ENCODE measurements around the gene SYT15.

SYT15 gene

DNA sequence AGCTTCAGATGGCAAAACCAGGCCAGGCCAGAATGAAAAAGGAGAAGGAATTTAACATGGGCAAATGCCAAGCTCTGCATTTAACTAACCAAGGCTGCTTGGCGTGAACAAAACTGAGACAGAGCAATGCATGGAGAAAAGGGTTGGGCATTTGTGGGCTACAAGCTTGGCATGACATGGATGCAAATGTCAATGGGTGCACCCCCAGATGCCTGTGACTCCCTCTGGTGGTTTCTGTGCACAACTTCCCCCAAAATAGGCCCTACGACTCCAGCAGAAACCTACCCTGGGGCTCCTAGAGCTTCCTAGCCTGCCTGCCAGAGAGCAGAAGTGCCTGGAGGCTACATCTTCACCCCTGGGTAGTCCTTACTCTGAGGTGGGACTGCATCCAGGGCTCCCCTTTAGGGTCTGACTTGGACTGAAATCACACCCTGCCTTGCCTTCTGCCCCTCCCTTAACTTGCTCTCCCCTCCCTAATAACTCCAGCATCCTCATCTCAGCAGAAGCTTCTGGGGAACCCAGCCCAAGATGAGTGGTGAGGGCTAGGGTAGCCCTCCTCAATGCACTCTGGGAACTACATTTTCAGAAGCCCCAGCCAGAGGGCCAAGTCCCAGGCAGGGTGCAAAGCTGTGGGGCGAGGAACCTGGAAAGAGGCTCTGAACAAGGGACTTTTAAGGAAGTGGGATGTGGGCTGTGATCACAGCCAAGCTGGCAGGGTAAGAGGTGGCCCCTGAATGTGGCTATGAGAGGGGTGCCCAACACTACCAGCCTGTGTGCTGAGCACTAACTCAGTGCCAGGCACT, 33.7 kb upstream of the SYT15 start:
- DNase-seq (ENCODE audit: low spot score): no peak

DNA sequence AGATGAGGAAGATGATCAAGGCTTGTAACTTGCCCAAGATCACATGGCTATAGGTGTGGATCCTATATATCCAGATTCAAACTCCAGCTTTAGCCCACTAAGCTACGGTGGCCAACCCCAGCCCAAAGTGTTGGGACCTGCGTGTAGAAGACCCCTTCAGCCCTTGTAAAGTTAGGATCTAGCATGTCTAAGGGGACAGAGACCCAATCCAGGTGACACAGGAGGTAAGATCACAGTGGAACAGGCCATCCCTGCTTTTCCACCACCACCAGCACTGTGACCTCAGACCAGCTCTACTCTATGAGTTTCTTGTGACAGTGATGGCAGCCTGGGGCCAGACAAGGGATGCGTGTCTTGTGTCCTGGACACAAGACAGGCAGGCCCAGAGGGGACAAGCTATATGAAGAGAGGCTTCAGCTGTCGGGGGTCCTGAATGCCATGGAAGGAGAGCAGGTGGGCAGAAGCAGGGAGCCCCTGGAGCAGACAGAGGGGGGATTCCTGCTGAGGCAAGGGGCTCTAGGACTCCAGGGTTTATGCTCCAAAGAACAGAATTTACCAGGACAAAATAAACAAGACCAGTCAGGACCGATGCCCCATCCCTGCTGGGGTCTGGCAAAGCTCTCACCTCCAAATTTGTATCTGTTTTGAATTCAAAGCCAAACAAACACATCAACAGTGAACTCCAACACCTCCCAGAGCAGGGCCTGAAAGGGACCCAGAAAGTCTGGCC, 32.9 kb upstream of the SYT15 start:
- DNase-seq (ENCODE audit: low spot score): no peak

DNA sequence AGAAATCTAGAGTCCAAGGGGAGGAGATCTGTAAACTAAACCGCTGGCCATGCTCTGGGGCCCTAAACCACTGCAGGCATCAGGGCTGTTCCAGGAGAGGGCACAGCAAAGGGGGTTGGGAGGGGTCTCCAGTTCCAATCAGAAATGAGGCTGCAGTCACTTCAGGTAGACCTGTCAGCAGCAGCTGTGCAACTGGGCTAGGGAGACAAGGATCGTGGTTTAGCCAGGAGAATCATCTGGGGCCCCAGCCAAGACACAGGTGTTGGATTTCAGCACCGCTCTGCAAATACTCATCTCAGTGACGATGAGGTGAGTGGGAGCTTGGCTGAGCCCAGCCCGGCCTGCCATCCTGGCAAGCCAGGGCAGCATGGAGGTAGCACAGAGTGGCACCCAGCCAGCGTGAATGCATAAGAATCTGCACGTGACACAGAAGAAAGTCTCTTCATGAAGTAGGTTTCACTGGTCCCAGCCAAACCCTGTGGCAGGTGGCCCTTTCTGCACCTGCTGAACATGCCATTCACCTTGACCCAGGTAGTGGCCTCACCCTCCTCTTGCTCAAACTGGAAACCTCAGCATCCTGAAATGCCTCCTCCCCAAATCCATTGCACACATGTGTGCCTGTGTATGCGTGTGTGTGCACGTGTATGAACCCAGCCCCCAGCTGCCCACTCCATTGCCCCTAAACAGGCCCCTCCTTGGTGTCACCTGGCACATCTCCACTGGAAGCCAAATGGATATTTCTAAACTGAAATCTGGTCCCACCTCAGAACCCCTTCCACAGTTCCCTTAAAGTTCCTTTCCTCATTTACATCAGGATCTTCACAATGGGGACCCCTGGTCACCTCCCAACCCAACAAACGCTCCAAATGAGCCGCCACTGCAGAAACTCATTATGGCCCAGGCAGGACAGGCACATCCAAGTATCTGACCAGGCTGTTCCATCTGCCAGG, 32.1 kb upstream of the SYT15 start:
- no peak for DNase-seq (ENCODE audit: low spot score)

DNA sequence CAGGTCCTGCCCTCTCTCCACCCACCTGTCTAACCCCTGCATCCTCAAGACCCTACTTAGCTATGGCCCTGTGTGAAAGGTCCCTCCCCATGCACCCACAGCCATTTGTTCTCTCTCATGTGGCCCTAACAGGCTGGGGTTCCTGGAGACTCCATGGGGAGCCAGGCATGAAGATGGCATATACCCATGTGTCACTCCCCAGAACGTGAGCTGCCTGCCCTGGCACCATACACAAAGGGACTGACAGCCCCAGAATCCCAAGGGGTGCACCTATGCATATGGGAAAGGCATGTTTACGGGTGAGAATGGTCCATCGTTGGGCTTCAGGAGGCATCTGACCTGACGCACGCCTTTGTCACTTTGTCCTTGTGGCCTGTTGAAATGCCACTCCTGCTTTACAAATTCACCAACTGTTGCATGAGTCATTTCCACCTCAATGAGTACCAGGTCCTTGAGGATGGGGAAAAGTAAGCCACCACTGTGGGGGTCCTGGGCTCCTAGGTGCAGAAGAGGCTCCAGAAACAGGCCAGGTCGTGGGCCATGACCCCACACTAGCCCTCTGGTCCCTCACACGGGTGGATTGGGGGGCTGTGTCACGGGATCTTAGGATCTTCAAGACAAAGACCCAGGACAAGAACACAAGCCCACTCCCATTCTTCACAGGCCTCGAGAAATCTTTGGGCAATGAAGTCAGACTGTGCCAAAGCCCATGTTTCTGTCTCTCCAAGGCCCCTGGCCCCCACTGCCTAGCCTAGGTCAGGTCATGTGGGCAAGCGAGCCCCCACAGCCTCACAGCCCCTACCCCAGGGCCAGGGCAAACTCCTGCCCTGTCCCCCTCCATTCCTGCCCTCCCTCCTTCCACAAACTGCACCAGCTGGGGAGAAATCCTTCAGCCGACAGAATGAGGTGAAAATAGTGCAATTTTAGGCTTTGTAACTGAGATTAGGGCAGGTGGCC, 31.1 kb upstream of the SYT15 start:
- no peak for DNase-seq (ENCODE audit: low spot score)

DNA sequence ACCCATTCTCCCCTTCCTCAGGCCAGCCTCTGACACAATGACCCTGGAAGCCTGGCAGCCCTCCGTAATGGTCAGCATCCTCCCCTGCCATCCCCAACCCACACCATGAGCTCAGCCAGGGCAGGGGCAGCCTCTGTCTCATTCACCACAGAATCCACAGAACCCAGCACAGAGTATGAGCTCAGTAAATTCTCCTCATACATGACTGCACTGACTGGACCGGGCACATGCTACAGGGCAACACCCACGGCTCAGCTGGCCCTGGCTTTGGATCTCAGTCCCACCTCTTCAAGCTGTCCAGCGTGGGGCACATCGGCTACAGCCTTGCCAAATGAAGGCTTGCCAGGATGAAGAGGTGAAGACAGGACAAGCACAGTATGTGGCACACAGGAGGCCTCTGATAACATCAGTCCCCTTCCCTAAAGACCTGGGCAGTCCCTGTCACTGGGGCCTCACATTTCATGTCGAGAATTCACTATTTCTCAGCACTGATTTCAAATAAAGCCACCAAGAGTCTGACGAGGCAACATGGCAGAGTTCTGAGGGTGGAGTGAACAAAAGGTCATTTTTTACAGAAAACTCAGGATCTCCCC, 30.3 kb upstream of the SYT15 start:
- DNase-seq (ENCODE audit: low spot score): no peak

DNA sequence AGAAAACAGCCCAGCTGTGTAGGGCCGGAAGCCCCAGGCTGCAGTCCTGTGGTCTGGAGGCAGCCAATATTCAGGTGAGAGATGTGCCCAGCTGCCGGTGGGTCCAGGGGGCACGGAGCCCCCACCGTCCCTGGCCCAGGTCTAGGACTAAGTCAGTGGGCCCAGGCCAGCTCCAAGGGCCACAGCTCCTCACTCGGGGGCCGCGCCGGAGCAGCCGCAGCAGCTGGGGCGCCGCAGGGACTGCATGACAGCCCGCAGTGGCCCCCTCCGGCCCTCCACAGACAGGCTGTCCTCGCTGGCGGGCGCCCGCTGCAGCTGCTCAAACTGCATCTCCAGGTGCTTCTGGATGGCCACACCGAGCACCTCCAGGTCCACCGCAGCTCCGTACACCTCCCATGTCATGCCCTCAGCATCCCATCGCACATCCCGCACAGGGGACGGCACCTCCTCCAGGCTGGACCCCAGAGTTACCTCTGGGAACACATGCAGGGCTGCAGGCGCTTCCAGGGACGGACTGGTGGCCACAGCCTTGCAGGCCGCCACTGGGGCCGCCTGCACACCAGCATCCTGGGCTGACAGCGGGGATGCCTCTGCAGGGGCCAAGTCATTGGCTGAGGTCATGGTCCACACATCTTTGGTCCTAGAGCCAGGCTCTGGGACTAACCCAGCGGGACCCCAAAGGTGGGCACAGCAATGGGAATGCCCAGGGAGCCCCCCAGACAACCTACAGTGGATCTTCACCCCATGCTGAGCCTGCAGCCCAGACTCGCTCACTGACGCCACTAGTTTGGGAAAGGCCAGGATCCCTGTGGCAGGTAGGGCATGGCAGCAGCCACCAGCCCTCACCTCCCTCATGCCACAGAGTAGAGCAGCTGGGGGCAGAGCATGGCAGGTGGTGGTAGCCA, 29.5 kb upstream of the SYT15 start:
- no peak for DNase-seq (ENCODE audit: low spot score)

DNA sequence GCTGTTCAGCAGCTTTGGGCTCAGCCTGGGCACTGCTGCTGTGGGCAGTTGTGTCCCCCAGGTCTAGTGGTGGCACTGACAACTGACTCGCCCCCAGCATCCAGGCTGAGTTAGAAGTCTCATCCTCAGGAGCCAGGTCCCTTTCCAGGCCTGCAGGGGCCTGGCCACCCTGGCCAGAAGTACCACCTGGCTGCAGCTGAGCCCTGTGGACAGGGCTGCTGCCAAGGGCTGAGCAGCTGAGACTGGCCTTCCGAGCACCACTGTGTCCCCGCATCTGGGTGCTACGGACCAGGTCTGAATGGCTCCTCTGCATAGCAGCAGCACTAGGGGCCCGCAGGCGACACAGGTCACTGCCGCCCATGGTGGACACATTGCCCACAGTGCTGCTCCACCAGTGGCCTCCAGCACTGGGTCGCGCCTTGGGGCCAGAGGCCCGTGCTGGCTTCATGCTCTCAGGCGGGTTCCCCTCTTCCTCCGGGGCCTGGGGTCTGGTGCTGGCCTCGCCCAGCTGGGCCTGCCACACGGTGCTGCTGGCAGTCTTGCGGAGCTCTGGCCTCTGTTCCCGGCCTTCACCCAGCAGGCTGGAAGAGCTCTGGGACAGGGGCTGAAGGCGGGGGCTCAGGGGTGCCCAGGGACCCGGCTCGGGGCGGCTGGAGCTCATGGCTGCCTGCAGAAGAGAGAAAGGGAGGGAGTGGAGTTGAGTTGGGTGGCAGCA, 28.7 kb upstream of the SYT15 start:
- DNase-seq (ENCODE audit: low spot score): no peak

DNA sequence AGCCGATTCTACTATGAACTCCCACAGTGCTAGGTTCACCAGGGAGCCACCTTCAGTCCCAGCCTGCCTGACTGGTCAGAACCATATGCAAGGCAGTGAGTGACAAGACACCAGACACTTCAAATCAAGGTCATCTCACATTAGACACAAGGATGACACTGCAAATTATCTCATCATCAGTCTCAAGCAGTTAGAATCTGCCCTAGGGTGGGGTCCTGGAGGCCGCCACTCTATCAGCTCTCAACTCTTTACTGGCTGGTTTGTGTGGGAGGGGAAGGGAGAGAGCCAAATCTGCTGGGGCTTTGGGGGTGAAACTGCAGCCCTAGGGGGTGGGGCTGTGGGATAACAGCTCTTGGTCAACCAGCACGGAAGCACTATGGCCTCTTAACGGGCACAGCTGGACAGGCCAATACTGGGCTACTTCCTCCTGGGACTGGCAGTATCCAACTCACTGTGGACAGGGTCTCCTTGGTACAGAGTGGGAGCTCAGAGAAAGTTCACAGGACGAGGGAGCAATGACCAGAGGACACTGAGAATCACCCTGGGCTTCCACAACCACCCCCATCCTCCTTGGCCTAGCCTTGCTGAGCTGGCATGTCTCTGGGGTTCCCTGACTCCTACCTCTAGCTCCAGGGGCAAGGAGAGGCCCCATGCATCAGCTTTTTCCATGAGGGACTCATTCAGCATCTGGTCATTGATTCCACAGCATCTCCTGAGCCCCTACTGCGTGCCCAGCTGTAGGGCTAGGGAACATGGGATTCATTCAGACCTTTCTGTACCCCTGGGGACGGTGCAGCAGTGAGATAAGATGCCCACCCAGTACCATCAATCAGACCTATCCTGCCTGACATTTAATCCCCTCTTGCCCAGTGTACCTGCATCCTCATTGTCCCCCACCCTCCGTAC, 27.9 kb upstream of the SYT15 start:
- no peak for DNase-seq (ENCODE audit: low spot score)

DNA sequence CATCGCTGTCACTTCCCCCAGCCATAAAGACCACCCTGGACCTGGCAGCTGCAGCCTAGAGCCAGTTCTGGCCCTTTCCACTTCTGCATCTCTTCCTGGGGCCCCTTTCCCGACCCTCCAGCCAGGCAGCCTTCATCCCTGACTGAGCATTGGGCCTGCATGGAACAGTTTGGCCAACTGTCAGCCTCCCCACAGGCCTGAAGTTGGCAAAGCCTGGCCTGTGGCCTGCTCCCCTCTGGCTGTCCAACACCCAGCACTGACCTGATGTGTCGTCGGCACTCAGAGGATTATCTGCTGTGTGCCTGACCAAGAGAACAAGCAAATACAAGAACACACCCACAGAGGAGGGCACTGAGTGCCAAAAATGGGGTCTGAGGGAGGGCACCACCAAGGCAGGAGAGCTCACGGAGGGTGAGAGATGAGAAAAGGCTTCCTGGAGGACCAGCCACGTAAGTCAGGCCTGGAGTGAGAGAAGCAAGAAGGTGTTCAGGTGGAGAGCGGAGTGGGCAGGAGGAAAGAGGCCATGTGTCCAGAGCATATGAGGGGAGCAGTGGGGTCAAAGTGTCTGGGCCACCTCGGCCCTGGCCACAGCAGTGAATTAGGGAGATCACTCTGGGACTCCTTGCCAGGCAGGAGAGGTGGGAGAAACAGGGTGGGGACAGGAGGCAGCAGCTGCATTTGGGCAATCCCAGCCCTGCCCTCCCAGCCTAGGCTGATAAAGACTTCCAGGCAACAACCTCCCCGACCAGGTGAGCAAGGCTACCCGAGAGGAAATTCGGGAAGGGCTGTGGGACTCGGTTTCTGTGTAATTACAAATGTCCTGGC, 27.0 kb upstream of the SYT15 start:
- no peak for DNase-seq (ENCODE audit: low spot score)

DNA sequence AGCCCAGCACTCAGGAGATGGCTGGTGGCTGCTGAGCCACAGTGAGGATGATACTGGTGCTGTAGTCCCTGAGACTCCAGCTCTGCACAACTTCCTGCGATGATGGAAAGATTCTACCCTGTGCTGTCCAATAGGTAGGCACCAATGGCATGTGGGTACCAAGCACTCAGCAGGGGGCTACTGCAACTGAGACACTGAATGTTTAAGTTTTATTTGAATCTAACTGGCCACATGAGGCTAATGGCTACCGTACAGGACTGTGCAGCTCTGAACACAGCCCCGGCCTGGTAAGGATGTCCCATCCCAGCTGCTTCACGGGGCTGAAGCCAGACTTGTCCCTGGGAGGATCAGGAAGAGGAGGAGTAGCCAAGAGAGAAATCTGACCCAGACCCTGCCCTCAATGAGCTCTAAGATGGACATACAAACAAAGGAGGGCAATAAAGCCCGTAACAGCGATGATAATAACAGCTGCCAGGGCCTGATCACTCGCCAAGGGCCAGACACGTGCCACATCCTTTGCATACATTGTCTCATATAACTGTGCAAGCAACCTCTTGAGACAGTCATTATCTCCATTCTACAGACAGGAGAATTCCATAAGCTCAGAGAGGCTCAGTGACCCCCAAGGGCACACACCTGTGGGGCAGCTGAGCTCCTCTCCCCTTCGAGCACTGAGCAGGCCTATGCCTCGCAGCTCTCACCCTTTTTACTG, 26.2 kb upstream of the SYT15 start:
- DNase-seq (ENCODE audit: low spot score): no peak

DNA sequence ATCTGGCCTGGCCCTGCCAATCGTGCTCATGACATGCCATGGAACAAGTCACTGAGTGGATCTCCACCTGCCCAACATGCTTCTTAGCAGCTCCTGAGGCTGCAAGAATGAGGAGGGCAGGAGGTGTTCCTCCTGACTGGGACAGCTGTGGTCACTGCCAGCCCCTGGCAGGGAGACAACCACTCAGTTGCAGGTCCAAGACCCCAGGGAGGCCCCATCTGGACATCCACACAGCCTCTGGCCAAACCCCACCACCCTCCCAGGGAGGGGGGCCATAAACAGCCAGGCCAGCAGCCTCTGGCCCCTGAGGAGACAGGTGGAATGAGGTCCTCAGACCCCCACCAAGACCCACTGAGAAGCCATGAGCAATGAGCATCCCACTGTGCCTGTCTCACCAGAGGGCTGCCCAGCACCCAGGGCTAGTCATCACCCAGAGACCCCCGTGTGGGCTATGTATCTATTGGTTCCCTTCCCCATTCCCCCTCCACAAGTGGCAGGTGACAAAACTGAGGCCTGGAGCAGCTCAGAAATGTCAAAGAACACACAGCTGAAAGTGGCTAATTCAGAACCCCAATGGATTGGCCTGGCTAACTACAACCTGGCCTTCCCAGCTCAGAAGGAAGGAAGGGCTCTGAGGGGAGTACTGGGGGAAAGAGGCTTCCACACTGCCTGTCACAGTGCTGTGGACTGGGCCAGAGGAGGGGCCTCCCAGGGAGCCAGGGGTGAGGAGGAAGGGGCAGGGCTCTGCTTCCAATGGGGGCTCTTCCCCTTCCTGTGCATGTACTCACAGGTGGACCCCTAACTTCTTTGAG, 25.5 kb upstream of the SYT15 start:
- no peak for DNase-seq (ENCODE audit: low spot score)

DNA sequence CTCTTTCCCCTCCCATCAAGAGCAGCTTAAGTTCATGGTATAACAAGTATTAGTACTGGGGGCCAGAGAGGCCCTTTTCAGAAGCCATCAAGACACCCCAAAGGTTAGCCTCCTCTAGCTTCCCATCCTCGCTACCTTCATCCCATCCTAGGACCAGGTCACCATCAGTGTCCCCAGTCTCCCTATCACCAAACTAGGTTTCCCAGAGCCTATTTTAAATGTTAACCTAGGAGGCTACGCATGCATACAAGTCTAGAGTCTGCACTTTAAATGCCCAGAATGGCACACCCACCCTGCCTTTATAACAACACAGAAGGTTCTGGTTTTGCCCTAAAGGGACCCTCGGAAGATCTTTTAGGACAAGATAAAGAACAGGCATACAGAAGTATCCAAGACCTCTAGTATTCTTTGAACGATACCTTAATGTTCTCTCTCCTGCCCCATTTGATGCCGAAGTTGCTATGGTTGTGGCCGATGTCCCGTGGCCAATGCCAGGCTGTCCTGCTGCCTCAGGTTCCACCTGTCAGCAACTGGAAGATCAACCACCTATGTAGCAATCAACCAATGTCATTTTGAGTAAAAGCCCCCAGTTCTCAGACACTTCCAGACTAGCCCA, 24.7 kb upstream of the SYT15 start:
- DNase-seq (ENCODE audit: low spot score): no peak

DNA sequence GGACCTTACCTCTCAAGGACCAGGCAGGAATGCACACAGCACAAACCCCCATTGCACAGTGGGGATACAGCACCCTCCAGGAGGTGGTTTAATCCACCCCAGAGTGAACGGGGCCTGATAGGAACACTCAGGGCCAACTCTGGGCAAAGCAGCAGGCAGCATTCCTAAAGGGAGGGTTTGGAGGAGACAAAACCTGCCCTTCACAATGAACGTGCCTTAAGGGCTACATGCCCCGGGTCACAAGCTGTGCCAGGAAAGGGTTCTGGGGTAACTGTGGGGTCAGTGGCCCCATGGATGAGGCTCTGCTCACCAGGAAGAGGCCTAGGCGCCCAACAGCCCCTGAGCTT, 23.6 kb upstream of the SYT15 start:
- no peak for DNase-seq (ENCODE audit: low spot score)

DNA sequence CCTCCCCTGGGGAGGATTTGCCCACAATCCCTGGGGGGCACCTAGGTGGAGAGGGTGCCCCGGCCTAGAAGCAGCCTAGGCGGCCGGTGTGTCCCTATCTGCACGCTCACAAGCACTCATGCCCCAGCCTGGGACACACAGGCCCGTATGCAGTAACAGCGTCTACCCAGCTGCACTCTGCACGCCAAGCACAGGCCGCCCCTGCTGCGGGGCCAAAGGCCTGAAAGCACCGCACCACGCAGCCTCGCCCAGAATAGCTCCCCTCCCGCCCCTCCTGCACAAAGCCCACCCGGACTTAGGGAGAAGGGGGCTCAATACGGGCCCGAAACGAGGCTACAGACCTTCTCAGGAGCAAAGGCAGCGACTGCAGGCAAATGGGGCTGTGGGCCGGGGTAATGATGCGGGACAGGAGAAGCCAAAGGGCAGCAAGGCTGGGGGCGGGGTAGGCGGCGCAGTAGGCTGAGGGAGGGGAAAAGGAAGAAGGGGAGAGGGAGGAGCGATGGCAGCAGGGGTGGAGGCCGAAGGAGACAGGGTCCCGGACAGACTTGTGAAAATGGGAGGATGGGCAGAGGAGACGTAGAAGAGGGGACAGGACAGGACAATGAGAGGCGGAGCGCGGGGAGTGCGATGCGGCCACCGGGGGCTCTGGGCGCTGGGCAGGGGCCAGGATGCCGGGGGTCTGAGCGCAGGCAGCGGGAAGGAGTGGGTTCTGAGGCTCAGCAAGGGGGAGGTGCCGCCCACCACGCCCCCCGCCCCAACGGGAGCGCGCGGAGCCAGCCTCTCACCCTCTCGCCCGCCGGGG, 23.0 kb upstream of the SYT15 start:
- no peak for DNase-seq (ENCODE audit: low spot score)

Measured in Ammon's horn (tissue), 1 donor.